Muscle layer of colon (tissue), 2 donors: ENCODE data around the gene CROCC.
"Not testable (repeated sequence)": the region's sequence is repeated elsewhere in the genome, so short reads cannot be mapped to it uniquely, and the experiment has no call there.

Source experiments
- H3K27ac ChIP-seq: one replicate; pipeline ENCODE4 v1.7.0; 2013; ENCODE audit warnings: low read depth, mild to moderate bottlenecking, low read length, moderate library complexity
- H3K27me3 ChIP-seq, 2 donors: one replicate each; pipeline ENCODE4 v1.7.0; 2013; ENCODE audit warnings: low read length in 2 of 2, mild to moderate bottlenecking in 2 of 2; ENCODE audit not compliant: insufficient read depth in 2 of 2, control insufficient read depth in 1 of 2
- H3K36me3 ChIP-seq: one replicate; pipeline ENCODE4 v1.7.0; 2013; ENCODE audit warnings: mild to moderate bottlenecking, low read length; ENCODE audit not compliant: insufficient read depth
- H3K4me1 ChIP-seq: one replicate; pipeline ENCODE4 v1.7.0; 2013; ENCODE audit warnings: mild to moderate bottlenecking, low read length; ENCODE audit not compliant: insufficient read depth
- H3K4me3 ChIP-seq, 2 donors: one replicate each; pipeline ENCODE4 v1.7.0; 2013; ENCODE audit warnings: low read length in 2 of 2, low read depth in 1 of 2, mild to moderate bottlenecking in 1 of 2, moderate library complexity in 1 of 2
- H3K9ac ChIP-seq: one replicate; pipeline ENCODE4 v1.7.0; 2013; ENCODE audit warnings: low read length
- H3K9me3 ChIP-seq: one replicate; pipeline ENCODE4 v1.7.0; 2013; ENCODE audit warnings: mild to moderate bottlenecking, low read length
- donor health status: abdominal sarcoma.
- donor health status: Adenocarcinoma of cecum.

CROCC gene, protein sequence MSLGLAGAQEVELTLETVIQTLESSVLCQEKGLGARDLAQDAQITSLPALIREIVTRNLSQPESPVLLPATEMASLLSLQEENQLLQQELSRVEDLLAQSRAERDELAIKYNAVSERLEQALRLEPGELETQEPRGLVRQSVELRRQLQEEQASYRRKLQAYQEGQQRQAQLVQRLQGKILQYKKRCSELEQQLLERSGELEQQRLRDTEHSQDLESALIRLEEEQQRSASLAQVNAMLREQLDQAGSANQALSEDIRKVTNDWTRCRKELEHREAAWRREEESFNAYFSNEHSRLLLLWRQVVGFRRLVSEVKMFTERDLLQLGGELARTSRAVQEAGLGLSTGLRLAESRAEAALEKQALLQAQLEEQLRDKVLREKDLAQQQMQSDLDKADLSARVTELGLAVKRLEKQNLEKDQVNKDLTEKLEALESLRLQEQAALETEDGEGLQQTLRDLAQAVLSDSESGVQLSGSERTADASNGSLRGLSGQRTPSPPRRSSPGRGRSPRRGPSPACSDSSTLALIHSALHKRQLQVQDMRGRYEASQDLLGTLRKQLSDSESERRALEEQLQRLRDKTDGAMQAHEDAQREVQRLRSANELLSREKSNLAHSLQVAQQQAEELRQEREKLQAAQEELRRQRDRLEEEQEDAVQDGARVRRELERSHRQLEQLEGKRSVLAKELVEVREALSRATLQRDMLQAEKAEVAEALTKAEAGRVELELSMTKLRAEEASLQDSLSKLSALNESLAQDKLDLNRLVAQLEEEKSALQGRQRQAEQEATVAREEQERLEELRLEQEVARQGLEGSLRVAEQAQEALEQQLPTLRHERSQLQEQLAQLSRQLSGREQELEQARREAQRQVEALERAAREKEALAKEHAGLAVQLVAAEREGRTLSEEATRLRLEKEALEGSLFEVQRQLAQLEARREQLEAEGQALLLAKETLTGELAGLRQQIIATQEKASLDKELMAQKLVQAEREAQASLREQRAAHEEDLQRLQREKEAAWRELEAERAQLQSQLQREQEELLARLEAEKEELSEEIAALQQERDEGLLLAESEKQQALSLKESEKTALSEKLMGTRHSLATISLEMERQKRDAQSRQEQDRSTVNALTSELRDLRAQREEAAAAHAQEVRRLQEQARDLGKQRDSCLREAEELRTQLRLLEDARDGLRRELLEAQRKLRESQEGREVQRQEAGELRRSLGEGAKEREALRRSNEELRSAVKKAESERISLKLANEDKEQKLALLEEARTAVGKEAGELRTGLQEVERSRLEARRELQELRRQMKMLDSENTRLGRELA (N-terminal part only)

GRCh38 chr1:16921391-16922185, at the start of gene CROCC:
Gene CROCC (plus strand): TSS chr1:16921931. CDS start chr1:16922019, 88 bp downstream.
- H3K4me3 ChIP-seq = no peak within 1 kb of the TSS
- no peaks in the 10 kb centered on the region for H3K9me3 ChIP-seq
- H3K4me1 ChIP-seq = no peaks in the 10 kb centered on the region
- H3K27ac ChIP-seq = no peak within 1 kb of the TSS
- no peaks in the 10 kb centered on the region for H3K36me3 ChIP-seq
- H3K9ac ChIP-seq = no peak within 1 kb of the TSS
- H3K27me3 ChIP-seq = no peaks in the 10 kb centered on the region

DNA sequence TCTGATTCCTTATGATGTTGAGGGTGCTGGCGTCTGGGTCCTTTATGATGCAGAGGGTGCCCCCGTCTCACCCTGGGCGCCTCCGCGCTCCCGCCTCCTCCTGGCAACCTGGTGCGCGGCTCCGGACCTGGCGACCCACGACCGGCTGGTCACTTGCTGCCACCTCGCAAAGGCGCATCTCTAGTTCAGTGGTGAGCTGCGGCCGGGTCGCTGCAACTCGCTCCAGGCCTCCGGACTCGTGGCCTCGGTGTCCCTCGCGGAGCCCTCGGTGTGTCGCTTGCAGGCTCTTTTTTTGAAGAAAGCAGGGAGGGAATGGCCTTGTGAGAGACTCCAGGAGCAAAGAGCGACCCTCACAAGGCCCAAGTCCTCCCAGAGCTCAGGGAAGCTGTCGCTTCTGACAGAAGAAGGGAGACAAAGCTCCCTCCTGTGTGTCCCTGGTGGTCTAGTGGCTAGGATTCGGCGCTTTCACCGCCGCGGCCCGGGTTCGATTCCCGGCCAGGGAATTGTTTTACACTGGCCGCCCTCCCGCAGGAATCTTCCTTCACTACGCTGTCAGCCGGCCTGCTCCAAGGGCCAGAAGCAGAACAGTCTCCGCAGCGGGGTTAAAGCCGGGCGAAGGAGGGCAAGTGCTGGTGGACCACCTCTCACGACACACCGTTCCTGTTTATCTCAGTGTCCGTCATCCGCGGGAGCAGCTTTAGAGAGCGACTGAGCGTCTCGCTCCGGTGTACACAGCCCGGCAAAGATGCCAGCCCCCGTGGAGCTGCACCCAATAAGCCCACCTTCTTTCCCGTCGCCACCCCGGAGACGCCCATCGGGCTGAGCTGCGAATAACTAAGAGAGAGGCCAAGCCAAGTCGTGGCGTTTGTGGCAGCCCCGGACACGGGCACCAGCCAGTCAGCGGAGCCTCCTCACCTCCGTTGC, 49.3 kb upstream of the CROCC start:
- H3K9me3 ChIP-seq, H3K27me3 ChIP-seq, H3K9ac ChIP-seq, H3K27ac ChIP-seq, H3K36me3 ChIP-seq, H3K4me1 ChIP-seq: not testable (repeated sequence)
- H3K4me3 ChIP-seq = peak overlapping the region in 1 of 2 donors; percentile 28

DNA sequence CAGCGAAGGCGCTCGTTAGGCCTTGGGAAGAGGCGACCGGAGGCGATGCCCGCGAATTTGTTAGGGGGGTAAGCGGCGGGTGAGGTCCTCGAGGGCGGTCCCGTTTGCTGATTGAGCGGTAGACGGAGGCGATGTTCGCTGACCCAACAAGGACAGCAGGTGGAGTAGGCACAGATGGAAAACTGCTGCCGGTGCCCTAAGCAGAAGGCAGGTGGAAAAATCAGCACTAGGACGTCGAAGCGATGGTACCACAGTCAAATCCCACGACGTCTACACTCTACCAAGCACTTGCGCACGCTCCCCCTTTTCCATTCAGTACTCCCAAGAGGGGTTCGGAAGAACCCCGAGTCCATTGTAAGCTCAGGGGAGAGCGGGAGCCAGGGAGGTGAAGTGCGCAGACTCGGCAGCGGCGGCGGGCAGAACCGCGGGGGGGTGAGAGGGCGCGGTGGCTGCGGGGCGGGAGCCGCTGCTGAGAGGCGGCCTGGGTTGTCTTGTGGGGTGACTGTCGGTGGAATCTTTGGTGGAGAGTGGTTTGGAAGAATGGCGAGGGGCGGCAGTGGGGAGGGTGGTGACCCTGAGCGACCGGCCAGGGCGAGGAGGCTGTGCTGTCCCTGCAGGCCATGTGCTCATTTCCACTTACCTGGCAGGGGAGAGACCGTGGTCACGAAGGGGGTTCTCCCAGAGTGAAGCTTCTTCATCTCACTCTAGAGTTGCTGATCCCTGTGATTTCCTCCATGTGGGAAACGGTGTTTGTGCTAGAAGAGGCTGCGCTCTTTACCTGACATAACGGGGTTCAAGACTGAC, 48.5 kb upstream of the CROCC start:
- H3K27me3 ChIP-seq, H3K4me3 ChIP-seq, H3K27ac ChIP-seq, H3K36me3 ChIP-seq, H3K9ac ChIP-seq, H3K4me1 ChIP-seq, H3K9me3 ChIP-seq: not testable (repeated sequence)

DNA sequence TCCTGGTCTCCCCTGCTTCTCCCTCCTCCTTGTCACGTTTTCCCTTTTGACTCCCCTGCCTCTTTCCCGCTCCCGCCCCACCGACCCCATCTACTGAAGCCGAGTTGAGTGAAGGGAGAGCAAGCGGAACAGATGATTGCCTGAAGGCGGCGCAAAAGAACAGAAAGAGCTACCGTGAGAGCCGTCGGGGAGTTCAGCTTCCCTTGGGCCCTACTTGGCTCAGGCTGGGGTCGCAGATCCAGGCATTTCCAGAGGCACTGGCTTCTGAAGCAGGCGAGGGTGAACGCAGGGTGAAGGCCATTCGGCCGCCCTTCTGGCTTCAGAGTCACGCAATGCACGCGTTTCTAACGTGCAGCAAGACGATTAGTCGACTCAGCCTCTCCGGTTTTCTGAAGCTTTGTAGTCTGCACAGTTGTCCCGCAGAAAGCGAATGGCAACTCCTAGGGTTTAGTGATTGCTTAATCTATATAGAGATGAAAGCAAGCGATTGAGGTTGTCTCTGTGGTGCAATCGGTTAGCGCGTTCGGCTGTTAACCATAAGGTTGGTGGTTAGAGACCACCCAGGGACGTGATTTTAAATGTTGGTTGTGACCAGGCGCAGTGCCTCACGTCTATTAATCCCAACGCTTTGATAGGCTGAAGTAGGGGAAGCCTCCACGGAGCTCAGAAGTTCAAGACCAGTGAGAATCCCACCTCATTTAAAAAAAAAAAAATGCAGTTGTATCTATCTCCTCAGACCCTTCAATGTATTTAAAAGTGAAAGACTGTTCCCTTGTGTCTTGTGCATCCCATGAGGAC, 46.6 kb upstream of the CROCC start:
- not testable (repeated sequence) for H3K27me3 ChIP-seq, H3K27ac ChIP-seq, H3K9ac ChIP-seq, H3K4me3 ChIP-seq, H3K4me1 ChIP-seq, H3K9me3 ChIP-seq, H3K36me3 ChIP-seq

DNA sequence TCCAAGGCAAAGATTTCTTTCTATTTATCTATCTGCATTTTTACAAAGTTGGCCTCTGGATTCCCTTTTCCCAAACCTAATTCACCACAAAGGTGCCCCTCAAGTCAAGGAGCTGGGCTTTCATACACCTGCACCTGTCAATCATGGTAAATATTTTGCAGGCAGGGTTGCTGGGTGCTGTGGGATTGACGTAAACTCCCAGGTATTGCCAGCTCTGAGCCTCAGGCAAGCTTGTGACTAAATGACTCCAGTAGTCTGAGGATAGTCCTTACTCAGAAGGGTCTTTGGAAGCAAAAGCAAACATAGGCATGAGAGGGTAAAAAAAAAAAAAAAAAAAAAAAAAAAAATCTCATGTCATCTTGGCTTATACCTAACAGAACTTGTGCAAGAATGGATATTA, 40.0 kb upstream of the CROCC start:
- not testable (repeated sequence) for H3K27ac ChIP-seq, H3K9ac ChIP-seq, H3K36me3 ChIP-seq, H3K27me3 ChIP-seq, H3K9me3 ChIP-seq, H3K4me1 ChIP-seq, H3K4me3 ChIP-seq

- no peaks in the 10 kb centered on the region for H3K4me1 ChIP-seq
- no peaks in the 10 kb centered on the region for H3K36me3 ChIP-seq
- H3K9ac ChIP-seq = no peak overlapping the region
- H3K9me3 ChIP-seq = no peaks in the 10 kb centered on the region
- no peak overlapping the region for H3K27ac ChIP-seq
- H3K4me3 ChIP-seq = no peak overlapping the region
- peaks cover 0 to 4% of the 10 kb centered on the region in 2 donors for H3K27me3 ChIP-seq
Observed at GRCh38 chr1:16882986-16883385, 38.7 kb upstream of the CROCC start.

DNA sequence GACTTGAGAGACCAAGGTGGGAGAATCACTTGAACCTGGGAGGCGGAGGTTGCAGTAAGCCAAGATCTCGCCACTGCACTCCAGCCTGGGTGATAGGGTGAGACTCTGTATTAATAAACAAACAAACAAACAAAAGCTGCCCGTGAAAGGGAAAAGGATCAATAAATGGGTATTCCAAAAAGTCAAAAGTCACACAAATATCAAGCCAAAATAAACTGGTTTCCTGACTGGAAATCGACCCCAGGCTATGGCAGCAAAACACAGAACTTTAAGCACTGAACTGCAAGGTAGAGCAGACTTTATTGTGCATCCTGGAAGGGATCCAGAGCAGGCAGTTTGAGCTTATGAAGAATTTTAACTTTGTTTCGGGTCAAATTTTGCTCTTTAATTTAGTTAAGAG, 37.2 kb upstream of the CROCC start:
- H3K27me3 ChIP-seq, H3K9ac ChIP-seq, H3K36me3 ChIP-seq, H3K4me3 ChIP-seq, H3K9me3 ChIP-seq, H3K4me1 ChIP-seq, H3K27ac ChIP-seq: not testable (repeated sequence)

- H3K27ac ChIP-seq = no peak overlapping the region
- no peaks in the 10 kb centered on the region for H3K9me3 ChIP-seq
- no peaks in the 10 kb centered on the region for H3K36me3 ChIP-seq
Observed at GRCh38 chr1:16886860-16887605, 34.7 kb upstream of the CROCC start.

More at GRCh38 chr1:16886860-16887605, 34.7 kb upstream of the CROCC start:
- Histone ChIP-seq H3K4me3 (no peak overlapping the region), H3K4me1 (peaks cover 4% of the 10 kb centered on the region), H3K27me3 (no peaks in the 10 kb centered on the region), H3K9ac (no peak overlapping the region)
